ENCODE results near the gene TMEM116.
"Not testable (repeated sequence)": the region's sequence is repeated elsewhere in the genome, so short reads cannot be mapped to it uniquely, and the experiment has no call there.

The TMEM116 gene

GRCh38 chr12:112012775-112013600 is at the start of gene TMEM116, which contains the start of gene ERP29:
Gene TMEM116 (minus strand): TSS chr12:112013165. CDS start chr12:112005270, 7,895 bp downstream.
Gene ERP29 (plus strand): TSS chr12:112013426. CDS start chr12:112013466, 40 bp downstream.
- peak; percentile 100 for DNase-seq

- no peak for DNase-seq
These were observed 48.2 kb upstream of the TMEM116 start for GRCh38 chr12:112061137-112061536.

GRCh38 chr12:112049351-112049750 is 36.4 kb upstream of the TMEM116 start:
- DNase-seq, result no peak

GRCh38 chr12:112046003-112046402 is 33.0 kb upstream of the TMEM116 start:
- DNase-seq, result no peak

GRCh38 chr12:112036614-112037013 is 23.6 kb upstream of the TMEM116 start:
- not testable (repeated sequence) for DNase-seq

GRCh38 chr12:112035219-112035785 is 22.3 kb upstream of the TMEM116 start:
- no peak for DNase-seq

GRCh38 chr12:112032292-112032691 is 19.3 kb upstream of the TMEM116 start:
- DNase-seq, result no peak

- no peak for DNase-seq
These were observed 18.5 kb upstream of the TMEM116 start for GRCh38 chr12:112031472-112031871.

- DNase-seq, result no peak
These were observed 16.3 kb upstream of the TMEM116 start for GRCh38 chr12:112029301-112029700.

GRCh38 chr12:112025808-112026375 is 12.9 kb upstream of the TMEM116 start:
- no peak for DNase-seq

GRCh38 chr12:112023759-112024396 is 10.9 kb upstream of the TMEM116 start:
- DNase-seq, result no peak

GRCh38 chr12:112022241-112023016 is 9.5 kb upstream of the TMEM116 start:
- DNase-seq, result no peak

GRCh38 chr12:112020947-112021457 is 8.0 kb upstream of the TMEM116 start:
- DNase-seq, result no peak

- no peak for DNase-seq
These were observed 5.7 kb upstream of the TMEM116 start for GRCh38 chr12:112018571-112019237.

- no peak for DNase-seq
These were observed 4.1 kb upstream of the TMEM116 start for GRCh38 chr12:112017041-112017440.

- DNase-seq, result no peak
These were observed 3.0 kb upstream of the TMEM116 start for GRCh38 chr12:112015938-112016337.

GRCh38 chr12:112013601-112014402 is 837 bp upstream of the TMEM116 start:
- DNase-seq, result peak; percentile 72

- no peak for DNase-seq
These were observed 1.3 kb downstream of the TMEM116 start for GRCh38 chr12:112011685-112012084.

- DNase-seq, result no peak
These were observed 2.3 kb downstream of the TMEM116 start for GRCh38 chr12:112010415-112011344.

GRCh38 chr12:112009596-112009995 is 3.4 kb downstream of the TMEM116 start:
- DNase-seq, result not testable (repeated sequence)

Measured in activated CD8-positive, alpha-beta memory T cell treated with anti-CD3 and anti-CD28 coated beads, Interleukin-2, amount 50 U/mL, for 4 hours (primary cell).